K562 (cell line): ENCODE measurements around the gene FZD8. TPM values are rescaled to one million over a fixed set of nuclear protein-coding genes. Genes with fewer than 3 reads are reported as not detected.

Experiments used
- ATAC-seq: fragments of 200-7000 bp; cut with Tn5 transposase; 3 replicates; pipeline ENCODE4 v1.9.1; 2020; ENCODE audit warnings: moderate library complexity
- BruUV-seq: library from RNA; stranded (reverse); fragments of 400-500 nt; replicated peaks from 2 replicates; lab custom pipeline; 2021; lab: Mats Ljungman, UMichigan
- CTCF ChIA-PET: fragments of 300-600 bp; formaldehyde crosslinking; extraction: SDS; loops from one replicate; lab custom pipeline; 2021; ENCODE audit warnings: low intra/inter-chr PET ratio; lab: Yijun Ruan, JAX
- POLR2A ChIA-PET: fragments of 300-600, 350-650 bp; sonication (Branson Sonifier 250); formaldehyde crosslinking; extraction: SDS; loops from one replicate; lab custom pipeline; 2021; ENCODE audit warnings: antibody characterized with exemption, inconsistent platforms; lab: Yijun Ruan, JAX
- DNase-seq, 4 experiments: peaks; one replicate each; pipeline versions ENCODE4 v3.0.0 to v3.0.0-alpha.2; 2011 to 2018; ENCODE audit warnings: low spot score in 3 of 4, mixed read lengths in 3 of 4; ENCODE audit errors: extremely low read depth in 1 of 4
- FAIRE-seq: peaks from 2 replicates; lab custom pipeline; 2011; peaks lifted over from hg19 to GRCh38; lab: Jason Lieb, UNC
- H2AFZ ChIP-seq: 2 replicates; pipeline ENCODE4 v1.6.0; 2011; ENCODE audit warnings: low read depth, low read length, control low read depth, inconsistent platforms
- H3K27ac ChIP-seq: fragments of 200-600 bp; 3 replicates; pipeline ENCODE4 v1.8.0; 2011; ENCODE audit warnings: low read depth, mild to moderate bottlenecking, control low read depth, inconsistent platforms, low read length, moderate library complexity, mixed read lengths; ENCODE audit errors: extremely low read depth
- H3K27me3 ChIP-seq, 2 experiments: fragments of 300-600 bp in 1 of 2; 2 replicates in 1 of 2; 3 replicates in 1 of 2; pipeline versions ENCODE4 v1.6.0 to v1.8.0; 2011; ENCODE audit warnings: inconsistent platforms in 2 of 2, low read length in 2 of 2, mild to moderate bottlenecking in 1 of 2, mixed read lengths in 1 of 2, moderate library complexity in 1 of 2; ENCODE audit not compliant: control insufficient read depth in 2 of 2, insufficient read depth in 2 of 2
- H3K36me3 ChIP-seq: fragments of 300-600 bp; 3 replicates; pipeline ENCODE4 v1.8.0; 2011; ENCODE audit warnings: mild to moderate bottlenecking, low read length, inconsistent platforms; ENCODE audit not compliant: control insufficient read depth, insufficient read depth
- H3K4me1 ChIP-seq, 2 experiments: fragments of 200-600 bp in 1 of 2; replicated peaks in 1 of 2; 2 replicates in 1 of 2; 3 replicates in 1 of 2; pipeline versions ENCODE4 v1.5.1 to v1.8.0; 2011; ENCODE audit warnings: inconsistent platforms in 2 of 2, low read length in 2 of 2, mild to moderate bottlenecking in 1 of 2, mixed read lengths in 1 of 2, moderate library complexity in 1 of 2; ENCODE audit not compliant: control insufficient read depth in 2 of 2, insufficient read depth in 2 of 2
- H3K4me2 ChIP-seq: 2 replicates; pipeline ENCODE4 v1.6.1; 2011; ENCODE audit warnings: low read length, control low read depth, inconsistent platforms, mixed read lengths; ENCODE audit not compliant: insufficient read depth
- H3K4me3 ChIP-seq: fragments of 200-600 bp; sonication (generic), shearing (Covaris generic); 2 replicates; pipeline ENCODE4 v1.5.1; 2016; ENCODE audit warnings: control low read depth, inconsistent platforms
- H3K79me2 ChIP-seq: fragments of 200-600 bp; 3 replicates; pipeline ENCODE4 v1.8.0; 2011; ENCODE audit warnings: low read length, inconsistent platforms; ENCODE audit not compliant: control insufficient read depth, insufficient read depth
- H3K9ac ChIP-seq, 2 experiments: 2 replicates each; pipeline versions ENCODE4 v1.6.0 to v1.6.1; 2011; ENCODE audit warnings: low read depth in 2 of 2, low read length in 2 of 2, control low read depth in 1 of 2, inconsistent platforms in 1 of 2, mild to moderate bottlenecking in 1 of 2, mixed read lengths in 1 of 2; ENCODE audit not compliant: insufficient read depth in 1 of 2
- H3K9me1 ChIP-seq: one replicate; pipeline ENCODE4 v1.6.0; 2011; ENCODE audit warnings: inconsistent platforms, mild to moderate bottlenecking, low read length, moderate library complexity; ENCODE audit not compliant: control insufficient read depth, insufficient read depth
- H3K9me3 ChIP-seq: replicated peaks from 2 replicates; pipeline ENCODE4 v1.5.1; 2011; ENCODE audit warnings: low read depth, low read length, inconsistent platforms; ENCODE audit not compliant: control insufficient read depth, insufficient read depth
- H4K20me1 ChIP-seq: replicated peaks from 2 replicates; pipeline ENCODE4 v1.6.1; 2011; ENCODE audit warnings: low read length, inconsistent platforms, mixed read lengths; ENCODE audit not compliant: control insufficient read depth, insufficient read depth
- EZH2 ChIP-seq: IDR thresholded peaks from 2 replicates; pipeline ENCODE4 v1.6.1; 2012; ENCODE audit warnings: low read depth, mild to moderate bottlenecking, inconsistent platforms, low read length, borderline replicate concordance
- MBD1 ChIP-seq: fragments of 250-450 bp; sonication (Bioruptor Pico); IDR thresholded peaks from 2 replicates; pipeline ENCODE4 v1.8.0; 2022; ENCODE audit warnings: inconsistent platforms
- MTF1 ChIP-seq: fragments of 250-450 bp; sonication (Bioruptor Pico); IDR thresholded peaks from 2 replicates; pipeline ENCODE4 v1.9.0; 2021; ENCODE audit warnings: moderate library complexity, mild to moderate bottlenecking, inconsistent platforms, borderline replicate concordance
- PKNOX1 ChIP-seq: fragments of 450-650 bp; IDR thresholded peaks from 2 replicates; pipeline ENCODE4 v1.6.1; 2016
- RAD21 ChIP-seq, 2 experiments: fragments of 250-450 bp in 1 of 2; fragments of 450-650 bp in 1 of 2; sonication (Bioruptor Pico) in 1 of 2; formaldehyde crosslinking in 1 of 2; IDR thresholded peaks in 1 of 2; conservative IDR thresholded peaks in 1 of 2; 2 replicates each; pipeline versions ENCODE4 v1.4.0 to v1.8.0; 2020 to 2022; ENCODE audit warnings: mild to moderate bottlenecking in 2 of 2, moderate library complexity in 1 of 2
- RB1 ChIP-seq: fragments of 450-650 bp; IDR thresholded peaks from 2 replicates; pipeline ENCODE4 v1.6.1; 2017; ENCODE audit warnings: low read depth, mild to moderate bottlenecking
- RBFOX2 ChIP-seq: fragments of 200-400 bp; formaldehyde crosslinking; IDR thresholded peaks from 2 replicates; pipeline ENCODE4 v1.6.1; 2017; ENCODE audit warnings: low read depth, mild to moderate bottlenecking, low read length, moderate library complexity
- USF1 ChIP-seq: sonication (generic); formaldehyde crosslinking; IDR thresholded peaks from 2 replicates; pipeline ENCODE4 v1.9.0; 2022; ENCODE audit warnings: mild to moderate bottlenecking, missing genetic modification reagents
- ZBTB33 ChIP-seq: sonication (generic); formaldehyde crosslinking; IDR thresholded peaks from 2 replicates; pipeline ENCODE4 v1.8.1; 2023; ENCODE audit warnings: mild to moderate bottlenecking, missing genetic modification reagents
- ZNF830 ChIP-seq: fragments of 250-450 bp; sonication (Bioruptor Pico); IDR thresholded peaks from 2 replicates; pipeline ENCODE4 v1.5.0; 2021; ENCODE audit warnings: mild to moderate bottlenecking
- WGBS: fragments of 100-300 bp; shearing (Covaris generic); methylation state at CpG from one replicate; pipeline ENCODE4 v1.1.6; 2016; ENCODE audit warnings: low coverage, mixed read lengths; ENCODE audit not compliant: insufficient coverage; ENCODE audit errors: missing lambda C conversion rate; 5-methylcytosine and 5-hydroxymethylcytosine counted together
- in situ Hi-C: fragments of 300-500 bp; cut with MboI; formaldehyde crosslinking; loops from 4 replicates; pipeline ENCODE4 v1.15.0; 2018; ENCODE audit warnings: inconsistent platforms, mixed read lengths
- intact Hi-C: fragments of 100-400 bp; cut with micrococcal nuclease; formaldehyde crosslinking; loops from 2 replicates; pipeline ENCODE4 v1.14.2; 2022
- polyA plus RNA-seq, 8 experiments: library from polyadenylated mRNA; depleted of rRNA in 4 of 8; stranded (reverse) in 5 of 8; unstranded in 3 of 8; fragments of >200 nt; fragmentation: Nextera tagmentation in 2 of 8; fragmentation: Illumina TruSeq in 1 of 8; extraction: Ambion mirVana in 2 of 8; extraction: Trizol in 1 of 8; gene quantifications; 2 replicates each; pipeline versions ENCODE4 v1.2.1 to v1.2.3, GENCODE V29; 2011 to 2014; ENCODE audit warnings: inconsistent platforms in 1 of 8, missing spikeins in 1 of 8
- total RNA-seq, 7 experiments: library from RNA; depleted of rRNA in 6 of 7; stranded (reverse); fragments of >200 nt in 6 of 7; fragmentation: Illumina TruSeq in 2 of 7; extraction: Trizol in 2 of 7; gene quantifications; 2 replicates each; pipeline versions ENCODE4 v1.2.1 to v1.2.3, GENCODE V29; 2011 to 2021; ENCODE audit warnings: low replicate concordance in 1 of 7

The FZD8 gene
- total and polyA plus RNA-seq, 9 of the 15 experiments (the other 6 are each of a cell fraction or from before 2014, with no cell fraction given), result 0.03 to 1.2 (median 0.16) TPM; not detected in 1

- TF ChIP-seq EZH2 (no peak), MTF1 (no peak), RB1 (peak; percentile 67; the same call in 1 of the 2 replicates), MBD1 (CRISPR knock-in tag) (peak; percentile 79; the same call in 1 of the 2 replicates), RAD21 (CRISPR knock-in tag; conservative IDR thresholded peaks at IDR 0.05 in 1 of 2, IDR thresholded peaks at IDR 0.05 in 1 of 2) (0 out of 4 replicates have a peak, but pooled peaks of 1 of the 2 experiments have one; percentile 8)
- TF ChIP-seq, all 486 proteins: peak for 5
Observed at GRCh38 chr10:35640474-35640873, 1.6 kb downstream of the FZD8 start (continued).

- WGBS, result 98% methylated on average over 32 of the region's 83 CpGs
- peaks cover 7 to 20% of the 10 kb centered on the region in 2 experiments; a peak in 4 of 5 replicates for H3K27me3 ChIP-seq
- H4K20me1 ChIP-seq, result no peaks in the 10 kb centered on the region
- POLR2A ChIA-PET, result no interaction called here
- H3K9me3 ChIP-seq, result no peaks in the 10 kb centered on the region
- in situ Hi-C loops, result loop anchor here (10.0 to 25.0 kb wide), 2 partner anchors 1247 to 1835 kb away; no protein-coding TSS in a partner anchor
- no peak for FAIRE-seq
- H2AFZ ChIP-seq, result no peak overlapping the region
- H3K9me1 ChIP-seq, result no peaks in the 10 kb centered on the region
- no peaks in the 10 kb centered on the region for H3K36me3 ChIP-seq
- no peak overlapping the region for H3K27ac ChIP-seq
- no peak for ATAC-seq
- H3K4me2 ChIP-seq, result no peak overlapping the region
- no peak for DNase-seq
- CTCF ChIA-PET, result no interaction called here
- H3K4me1 ChIP-seq, result peaks cover 6 to 40% of the 10 kb centered on the region in 2 experiments; a peak in 3 of 5 replicates
- no peaks in the 10 kb centered on the region for H3K79me2 ChIP-seq
- H3K9ac ChIP-seq, result no peak overlapping the region
- H3K4me3 ChIP-seq, result no peak overlapping the region
- TF ChIP-seq RBFOX2 (0 out of 2 replicates have a peak, but pooled peaks have one; percentile 14), ZBTB33 (CRISPR knock-in tag) (0 out of 2 replicates have a peak, but pooled peaks have one; percentile 26), USF1 (no peak), ZNF830 (CRISPR knock-in tag) (no peak), PKNOX1 (no peak)
- BruUV-seq, result no TSS peak
- intact Hi-C loops, result loop anchor here (5.0 to 10.0 kb wide), 4 partner anchors 115 to 1855 kb away; partner anchors contain the start of gene CREM
Observed at GRCh38 chr10:35639728-35640401, 2.2 kb downstream of the FZD8 start.
